ENCODE measurements around the gene PDE4A. TPM values are rescaled to one million over a fixed set of nuclear protein-coding genes. Genes with fewer than 3 reads are reported as not detected.
"Not testable (repeated sequence)": the region's sequence is repeated elsewhere in the genome, so short reads cannot be mapped to it uniquely, and the experiment has no call there.

PDE4A gene
- total RNA-seq, 1 donor from 2014 or later: 18.8 TPM

GRCh38 chr19:10379880-10380312, 40.4 kb upstream of the PDE4A start:
- Mint-ChIP-seq H3K27ac (ENCODE audit: unreplicated experiment) (peak overlapping the region; percentile 92), H3K36me3 (ENCODE audit: low read depth) (peaks cover 8% of the 10 kb centered on the region), H3K4me3 (ENCODE audit: unreplicated experiment) (peak overlapping the region; percentile 92), H3K9me3 (ENCODE audit: low read depth) (no peaks in the 10 kb centered on the region), H3K4me1 (ENCODE audit: low read depth) (peaks cover 17% of the 10 kb centered on the region), H3K27me3 (ENCODE audit: low read depth) (no peaks in the 10 kb centered on the region)
- no peak for DNase-seq (ENCODE audit: low spot score)
- TF ChIP-seq CTCF (IDR thresholded peaks at IDR 0.05): no peak

GRCh38 chr19:10380313-10381102, 39.8 kb upstream of the PDE4A start, which contains the start of gene TYK2:
TSS of gene TYK2 (minus strand) at chr19:10380572. CDS start at chr19:10378406, 2,166 bp downstream.
- TF ChIP-seq CTCF (IDR thresholded peaks at IDR 0.05): peak; percentile 25
- no peak for DNase-seq (ENCODE audit: low spot score)

GRCh38 chr19:10383223-10383499, 37.2 kb upstream of the PDE4A start:
- H3K4me1 Mint-ChIP-seq (ENCODE audit: low read depth): peaks cover 17% of the 10 kb centered on the region
- H3K27me3 Mint-ChIP-seq (ENCODE audit: low read depth); H3K4me3 Mint-ChIP-seq (ENCODE audit: unreplicated experiment); DNase-seq (ENCODE audit: low spot score); H3K36me3 Mint-ChIP-seq (ENCODE audit: low read depth); H3K9me3 Mint-ChIP-seq (ENCODE audit: low read depth); H3K27ac Mint-ChIP-seq (ENCODE audit: unreplicated experiment): not testable (repeated sequence)

More at GRCh38 chr19:10380313-10381102, 39.8 kb upstream of the PDE4A start, which contains the start of gene TYK2:
- Mint-ChIP-seq H3K9me3 (ENCODE audit: low read depth) (no peaks in the 10 kb centered on the region), H3K27me3 (ENCODE audit: low read depth) (no peaks in the 10 kb centered on the region), H3K27ac (ENCODE audit: unreplicated experiment) (peak within 1 kb of the TSS; percentile 92), H3K4me3 (ENCODE audit: unreplicated experiment) (peak within 1 kb of the TSS; percentile 92), H3K4me1 (ENCODE audit: low read depth) (peaks cover 17% of the 10 kb centered on the region), H3K36me3 (ENCODE audit: low read depth) (peaks cover 6% of the 10 kb centered on the region)

- Mint-ChIP-seq H3K27me3 (ENCODE audit: low read depth) (no peaks in the 10 kb centered on the region), H3K4me1 (ENCODE audit: low read depth) (peaks cover 15% of the 10 kb centered on the region), H3K9me3 (ENCODE audit: low read depth) (no peaks in the 10 kb centered on the region), H3K27ac (ENCODE audit: unreplicated experiment) (no peak overlapping the region), H3K36me3 (ENCODE audit: low read depth) (no peaks in the 10 kb centered on the region), H3K4me3 (ENCODE audit: unreplicated experiment) (no peak overlapping the region)
- TF ChIP-seq CTCF (IDR thresholded peaks at IDR 0.05): no peak
- no peak for DNase-seq (ENCODE audit: low spot score)
Observed at GRCh38 chr19:10384580-10384979, 35.8 kb upstream of the PDE4A start.

- H3K36me3 Mint-ChIP-seq (ENCODE audit: low read depth): peaks cover 6% of the 10 kb centered on the region
- DNase-seq (ENCODE audit: low spot score): no peak
- no peak overlapping the region for H3K4me3 Mint-ChIP-seq (ENCODE audit: unreplicated experiment)
- H3K27ac Mint-ChIP-seq (ENCODE audit: unreplicated experiment): no peak overlapping the region
- no peaks in the 10 kb centered on the region for H3K27me3 Mint-ChIP-seq (ENCODE audit: low read depth)
- no peaks in the 10 kb centered on the region for H3K4me1 Mint-ChIP-seq (ENCODE audit: low read depth)
- H3K9me3 Mint-ChIP-seq (ENCODE audit: low read depth): no peaks in the 10 kb centered on the region
- peak; percentile 95 for TF ChIP-seq CTCF (IDR thresholded peaks at IDR 0.05)
Observed at GRCh38 chr19:10388957-10389356, 31.4 kb upstream of the PDE4A start.

- no peak overlapping the region for H3K4me3 Mint-ChIP-seq (ENCODE audit: unreplicated experiment)
- no peaks in the 10 kb centered on the region for H3K9me3 Mint-ChIP-seq (ENCODE audit: low read depth)
- no peak for DNase-seq (ENCODE audit: low spot score)
- no peaks in the 10 kb centered on the region for H3K27me3 Mint-ChIP-seq (ENCODE audit: low read depth)
- TF ChIP-seq CTCF (IDR thresholded peaks at IDR 0.05): no peak
- H3K27ac Mint-ChIP-seq (ENCODE audit: unreplicated experiment): no peak overlapping the region
- no peaks in the 10 kb centered on the region for H3K4me1 Mint-ChIP-seq (ENCODE audit: low read depth)
- peaks cover 6% of the 10 kb centered on the region for H3K36me3 Mint-ChIP-seq (ENCODE audit: low read depth)
Observed at GRCh38 chr19:10389863-10390262, 30.5 kb upstream of the PDE4A start.

All from chondrocyte (in vitro differentiated cells).